Stomach (tissue), 9 donors: ENCODE results near the gene SPPL2C. TPM values are rescaled to one million over a fixed set of nuclear protein-coding genes. Genes with fewer than 3 reads are reported as not detected.

Experiments
- DNase-seq, 2 donors: peaks; one replicate each; pipeline versions ENCODE4 v3.0.0 to v3.0.0-alpha.2; 2013 to 2019
- H3K27ac ChIP-seq, 5 donors: fragments of 200-600 bp in 4 of 5; sonication (generic) in 4 of 5; one replicate each; pipeline ENCODE4 v1.5.1; 2013 to 2019; ENCODE audit warnings: mild to moderate bottlenecking in 1 of 5, moderate library complexity in 1 of 5
- H3K27me3 ChIP-seq, 3 donors: fragments of 200-600 bp; sonication (generic); one replicate each; pipeline ENCODE4 v1.5.1; 2017 to 2019; ENCODE audit warnings: mixed run types in 1 of 3
- H3K36me3 ChIP-seq, 4 donors: fragments of 200-600 bp; sonication (generic); 1 replicate in 3 of 4; 2 replicates in 1 of 4; pipeline ENCODE4 v1.5.1; 2016 to 2019
- H3K4me1 ChIP-seq, 4 donors: fragments of 200-600 bp; sonication (generic); one replicate each; pipeline ENCODE4 v1.5.1; 2016 to 2019
- H3K4me3 ChIP-seq, 4 donors: fragments of 200-600 bp; sonication (generic) in 3 of 4; one replicate each; pipeline ENCODE4 v1.5.1; 2016 to 2019; ENCODE audit warnings: mild to moderate bottlenecking in 1 of 4
- H3K9me3 ChIP-seq, 4 donors: fragments of 200-600 bp; sonication (generic); one replicate each; pipeline ENCODE4 v1.5.1; 2016 to 2019
- CTCF ChIP-seq, 7 experiments: fragments of 450-650 bp in 4 of 7; fragments of 200-600 bp in 3 of 7; sonication (generic) in 3 of 7; IDR thresholded peaks; one replicate each; pipeline ENCODE4 v1.5.1; 2016 to 2019; ENCODE audit warnings: antibody characterized with exemption in 7 of 7, control low read depth in 2 of 7, mild to moderate bottlenecking in 1 of 7
- EP300 ChIP-seq: sonication (generic); formaldehyde crosslinking; IDR thresholded peaks from one replicate; pipeline ENCODE4 v1.6.1; 2017; ENCODE audit warnings: antibody characterized with exemption
- POLR2A ChIP-seq, 4 donors: fragments of 450-650 bp; IDR thresholded peaks; one replicate each; pipeline ENCODE4 v1.6.1; 2016; ENCODE audit warnings: antibody characterized with exemption in 4 of 4, control low read depth in 2 of 4, mild to moderate bottlenecking in 1 of 4, moderate library complexity in 1 of 4
- POLR2AphosphoS5 ChIP-seq, 3 donors: sonication (generic); formaldehyde crosslinking; IDR thresholded peaks; one replicate each; pipeline ENCODE4 v1.6.1; 2016; ENCODE audit warnings: antibody characterized with exemption in 3 of 3
- WGBS, 5 donors: extraction: QIAGEN DNeasy Blood & Tissue Kit in 3 of 5; methylation state at CpG; one replicate each; pipeline versions ENCODE4 v1.1.5 to v1.1.7; 2013 to 2018; 5-methylcytosine and 5-hydroxymethylcytosine counted together
- intact Hi-C: fragments of 100-400 bp; cut with DNase I; formaldehyde crosslinking; loops from one replicate; pipeline ENCODE4 v1.15.1; 2023; ENCODE audit warnings: low total_unique reads
- polyA plus RNA-seq, 3 donors: library from polyadenylated mRNA; stranded (reverse); fragments of 200-250 nt; gene quantifications; one replicate each; pipeline ENCODE4 v1.2.3, GENCODE V29; 2013
- total RNA-seq, 5 donors: library from RNA; depleted of rRNA; stranded (reverse); fragments of >200 nt; gene quantifications; one replicate each; pipeline versions ENCODE4 v1.1.0 to v1.2.3, GENCODE V29; 2014 to 2016
- donor health status: healthy with polysubstance abuse.
- donor health status: Bipolar disorder and iron deficiency.
- donor health status: healthy.

The SPPL2C gene
- total and polyA plus RNA-seq, 8 donors, result not detected

- 62 to 64% (median 63%) methylated on average over 18 to 20 of the region's 20 CpGs for WGBS, 5 donors
- Histone ChIP-seq H3K9me3 (no peaks in the 10 kb centered on the region), H3K4me3 (no peak overlapping the region), H3K36me3 (no peaks in the 10 kb centered on the region), H3K27me3 (peaks cover 4 to 73% (median 8%) of the 10 kb centered on the region in 3 donors), H3K27ac (no peak overlapping the region), H3K4me1 (no peaks in the 10 kb centered on the region)
- intact Hi-C loops, result no loop called here
- no peak for DNase-seq
- TF ChIP-seq POLR2A (IDR thresholded peaks at IDR 0.05) (no peak), EP300 (no peak), POLR2AphosphoS5 (IDR thresholded peaks at IDR 0.05) (no peak), CTCF (IDR thresholded peaks at IDR 0.05) (no peak)
Observed at GRCh38 chr17:45836047-45837044, 8.3 kb upstream of the SPPL2C start.

GRCh38 chr17:45837187-45837586 lies 7.5 kb upstream of the SPPL2C start:
- H3K4me3 ChIP-seq, result no peak overlapping the region
- DNase-seq, result no peak
- no peak overlapping the region for H3K27ac ChIP-seq
- WGBS, 5 donors, result 33 to 52% (median 44%) methylated on average over 9 to 10 of the region's 10 CpGs
- intact Hi-C loops, result no loop called here
- TF ChIP-seq POLR2A (IDR thresholded peaks at IDR 0.05) (no peak), CTCF (IDR thresholded peaks at IDR 0.05) (no peak), EP300 (no peak), POLR2AphosphoS5 (IDR thresholded peaks at IDR 0.05) (no peak)
- H3K36me3 ChIP-seq, result no peaks in the 10 kb centered on the region
- no peaks in the 10 kb centered on the region for H3K4me1 ChIP-seq
- H3K27me3 ChIP-seq, result peaks cover 4 to 70% (median 8%) of the 10 kb centered on the region in 3 donors
- no peaks in the 10 kb centered on the region for H3K9me3 ChIP-seq

- WGBS, 5 donors, result 85 to 91% (median 86%) methylated on average over 7 to 9 of the region's 9 CpGs
Observed at GRCh38 chr17:45837603-45838002, 7.1 kb upstream of the SPPL2C start.

More at GRCh38 chr17:45837603-45838002, 7.1 kb upstream of the SPPL2C start:
- no peak overlapping the region for H3K4me3 ChIP-seq
- H3K27me3 ChIP-seq, result peaks cover 4 to 68% (median 8%) of the 10 kb centered on the region in 3 donors
- no peak for TF ChIP-seq POLR2A (IDR thresholded peaks at IDR 0.05)
- TF ChIP-seq CTCF (IDR thresholded peaks at IDR 0.05), result no peak
- no peak for TF ChIP-seq EP300
- no peak for TF ChIP-seq POLR2AphosphoS5 (IDR thresholded peaks at IDR 0.05)
- no peak for DNase-seq
- intact Hi-C loops, result no loop called here
- no peaks in the 10 kb centered on the region for H3K9me3 ChIP-seq
- H3K36me3 ChIP-seq, result no peaks in the 10 kb centered on the region
- H3K27ac ChIP-seq, result no peak overlapping the region
- H3K4me1 ChIP-seq, result no peaks in the 10 kb centered on the region
